Activated CD4-positive, CD25-positive, alpha-beta regulatory T cell (primary cell): Measurements from ENCODE around the gene HCN1.
"Not testable (repeated sequence)": the region's sequence is repeated elsewhere in the genome, so short reads cannot be mapped to it uniquely, and the experiment has no call there.

Experiments used
- DNase-seq, 4 experiments: peaks; one replicate each; lab custom pipeline; 2025; lab: John Stamatoyannopoulos, UW

HCN1 gene

GRCh38 chr5:45617859-45618416, 78.2 kb downstream of the HCN1 start:
- no peak for DNase-seq

DNA sequence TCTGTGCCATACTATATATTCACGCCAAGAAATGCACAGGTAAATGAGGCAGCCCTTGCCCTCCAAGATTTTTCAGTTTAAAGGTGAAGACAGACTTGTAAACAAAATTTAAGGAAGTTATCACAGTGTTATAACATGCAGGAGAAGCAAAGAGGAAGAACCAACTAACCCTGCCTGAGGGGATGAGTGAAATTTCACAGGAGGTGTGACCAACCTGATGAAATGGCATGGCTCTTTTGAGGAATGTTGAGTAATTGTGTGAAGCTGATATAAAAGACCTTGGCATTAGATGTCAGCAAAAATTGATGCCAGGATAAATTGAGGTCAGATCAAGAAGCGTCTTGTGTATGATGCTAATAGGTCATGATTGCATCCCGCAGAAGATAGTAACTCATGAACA, 86.5 kb downstream of the HCN1 start:
- DNase-seq: no peak

DNA sequence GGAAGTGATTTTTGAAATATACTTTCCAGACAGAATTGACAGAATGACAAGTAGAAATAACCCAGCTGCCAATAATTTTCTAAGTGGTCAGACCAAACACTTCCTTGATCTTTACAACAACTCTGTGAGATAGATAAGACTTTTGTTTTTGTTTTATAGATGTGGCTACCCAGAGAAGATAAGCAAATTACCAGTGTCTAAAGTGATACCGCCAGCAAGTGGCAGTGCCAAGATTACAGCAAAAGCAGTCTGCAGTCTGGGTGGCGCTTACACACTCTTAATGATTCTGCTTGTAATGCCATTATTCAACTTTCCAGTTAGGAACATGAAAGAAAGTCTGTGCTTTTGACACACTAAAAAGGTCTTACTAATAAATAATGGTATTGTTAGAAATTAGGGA, 92.1 kb downstream of the HCN1 start:
- DNase-seq: no peak

- no peak for DNase-seq
Observed at GRCh38 chr5:45601424-45601823, 94.8 kb downstream of the HCN1 start.

GRCh38 chr5:45596320-45596719, 99.9 kb downstream of the HCN1 start:
- DNase-seq: no peak

GRCh38 chr5:45586001-45586400, 110.2 kb downstream of the HCN1 start:
- DNase-seq: not testable (repeated sequence)

- no peak for DNase-seq
Observed at GRCh38 chr5:45578270-45578669, 117.9 kb downstream of the HCN1 start.

- no peak for DNase-seq
Observed at GRCh38 chr5:45568813-45569212, 127.4 kb downstream of the HCN1 start.

- DNase-seq: no peak
Observed at GRCh38 chr5:45542421-45542820, 153.8 kb downstream of the HCN1 start.

GRCh38 chr5:45533663-45534062, 162.5 kb downstream of the HCN1 start:
- DNase-seq: no peak

- no peak for DNase-seq
Observed at GRCh38 chr5:45532826-45533624, 163.2 kb downstream of the HCN1 start.

DNA sequence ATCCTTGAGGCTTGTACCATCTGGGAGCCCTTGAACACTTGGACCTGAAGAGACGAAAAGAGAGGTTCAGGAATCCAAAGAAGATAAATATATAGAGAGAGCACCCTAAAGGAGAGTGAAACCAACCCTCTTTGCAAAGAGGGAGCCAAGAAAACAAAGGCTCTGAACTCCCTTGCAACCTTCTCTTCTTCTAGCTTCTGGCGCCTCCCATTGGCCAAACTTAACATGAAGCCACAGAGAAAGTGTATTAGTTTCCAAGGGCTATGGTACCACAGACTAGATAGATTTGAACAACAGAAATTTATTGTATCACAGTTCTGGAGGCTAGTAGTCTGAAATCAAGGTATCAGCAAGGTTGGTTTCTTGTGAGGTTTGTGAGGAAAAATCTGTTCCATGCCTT, 175.1 kb downstream of the HCN1 start:
- no peak for DNase-seq

DNA sequence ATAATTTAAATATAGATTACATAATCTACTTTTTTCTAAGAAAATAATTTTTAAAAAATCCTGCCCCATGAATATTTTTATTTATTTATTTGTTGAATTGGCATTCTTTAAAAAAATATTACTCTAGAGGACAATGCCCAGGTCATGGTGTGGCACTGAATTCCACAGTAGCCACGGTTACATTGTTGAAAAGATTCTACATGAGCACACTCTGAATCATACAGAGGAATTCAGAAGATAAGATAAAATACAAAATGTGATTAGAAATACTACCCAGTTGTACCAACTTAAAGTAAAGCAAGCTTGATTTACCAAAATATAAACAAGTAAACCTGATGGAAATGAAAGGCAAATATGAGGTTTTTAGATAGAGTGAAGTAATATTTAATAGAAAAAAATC, 183.7 kb downstream of the HCN1 start:
- DNase-seq: no peak

GRCh38 chr5:45509371-45509770, 186.8 kb downstream of the HCN1 start:
- DNase-seq: no peak

- DNase-seq: no peak
Observed at GRCh38 chr5:45508135-45508534, 188.0 kb downstream of the HCN1 start.

GRCh38 chr5:45507178-45507577, 189.0 kb downstream of the HCN1 start:
- no peak for DNase-seq

DNA sequence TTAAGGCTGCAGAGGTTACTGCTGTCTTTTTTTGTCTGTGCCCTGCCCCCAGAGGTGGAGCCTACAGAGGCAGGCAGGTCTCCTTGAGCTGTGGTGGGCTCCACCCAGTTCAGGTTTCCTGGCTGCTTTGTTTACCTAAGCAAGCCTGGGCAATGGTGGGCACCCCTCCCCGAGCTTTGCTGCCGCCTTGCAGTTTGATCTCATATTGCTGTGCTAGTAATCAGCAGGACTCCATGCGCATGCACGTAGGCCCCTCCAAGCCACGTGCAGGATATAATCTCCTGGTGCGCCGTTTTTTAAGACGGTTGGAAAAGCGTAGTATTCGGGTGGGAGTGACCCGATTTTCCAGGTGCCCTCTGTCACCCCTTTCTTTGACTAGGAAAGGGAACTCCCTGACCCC, 197.2 kb downstream of the HCN1 start:
- not testable (repeated sequence) for DNase-seq

GRCh38 chr5:45491368-45491767, 204.8 kb downstream of the HCN1 start:
- no peak for DNase-seq

DNA sequence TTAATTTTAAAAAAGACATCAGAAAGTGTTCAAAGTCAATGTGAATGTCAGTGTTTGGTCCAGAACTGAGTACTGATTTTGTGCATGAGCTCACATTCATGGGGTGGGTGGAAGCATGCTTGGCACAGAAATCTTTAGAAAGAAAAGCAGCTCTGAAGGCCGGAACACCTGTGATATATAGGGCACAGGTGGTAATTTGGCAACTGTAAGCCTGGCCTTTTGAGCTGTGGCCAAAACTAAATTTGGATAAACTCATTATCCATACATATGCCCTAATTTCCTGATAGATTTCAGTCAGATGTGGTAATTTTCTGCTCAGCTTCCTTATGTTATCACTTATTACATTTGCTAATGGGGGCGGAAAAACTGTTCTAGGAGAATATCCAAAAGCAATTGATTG, 211.4 kb downstream of the HCN1 start:
- no peak for DNase-seq

DNA sequence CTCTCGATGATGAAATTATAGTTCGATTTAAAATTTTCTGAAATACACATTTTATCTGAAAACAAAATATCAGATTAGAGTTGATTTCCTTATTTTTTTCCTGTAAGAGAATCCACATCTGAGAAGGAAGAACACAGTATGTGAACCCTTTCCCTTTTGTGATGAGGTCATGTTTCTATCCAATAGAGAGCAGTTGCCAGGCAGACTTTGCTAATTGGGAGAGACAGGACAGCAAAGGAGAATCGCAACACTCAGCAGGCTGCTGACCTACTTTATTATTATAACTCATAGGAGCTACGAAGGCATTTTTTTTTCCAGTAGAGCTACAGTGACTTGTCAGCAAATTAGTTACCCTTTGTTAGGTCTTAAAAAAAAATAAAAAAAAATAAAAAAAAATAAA, 242.1 kb downstream of the HCN1 start:
- no peak for DNase-seq

DNA sequence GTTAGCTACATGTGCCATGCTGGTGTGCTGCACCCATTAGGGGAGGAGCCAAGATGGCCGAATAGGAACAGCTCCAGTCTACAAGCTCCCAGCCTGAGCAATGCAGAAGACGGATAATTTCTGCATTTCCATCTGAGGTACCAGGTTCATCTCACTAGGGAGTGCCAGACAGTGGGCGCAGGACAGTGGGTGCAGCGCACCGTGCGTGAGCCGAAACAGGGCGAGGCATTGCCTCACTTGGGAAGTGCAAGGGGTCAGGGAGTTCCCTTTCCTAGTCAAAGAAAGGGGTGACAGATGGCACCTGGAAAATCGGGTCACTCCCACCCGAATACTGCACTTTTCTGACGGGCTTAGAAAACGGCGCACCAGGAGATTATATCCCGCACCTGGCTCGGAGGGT, 251.3 kb downstream of the HCN1 start:
- not testable (repeated sequence) for DNase-seq

DNA sequence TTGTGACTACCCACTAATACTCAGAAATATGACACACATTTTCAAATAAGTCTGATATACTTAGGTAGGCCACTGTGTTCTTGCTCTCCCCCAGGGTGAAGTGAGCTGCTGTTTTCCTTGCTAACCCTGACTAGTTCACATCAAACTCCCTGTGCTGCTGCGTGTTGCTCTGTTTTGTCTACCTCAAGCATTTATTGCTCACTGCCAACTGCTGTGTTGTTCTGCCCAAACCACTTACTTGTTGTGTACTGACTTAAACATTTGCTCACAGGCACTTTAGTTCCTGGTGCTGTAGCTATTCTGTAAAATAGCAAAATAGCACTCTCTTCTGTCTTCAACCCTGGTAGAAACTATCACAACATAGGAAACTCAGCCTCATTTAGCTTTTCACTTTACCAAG, 255.7 kb downstream of the HCN1 start:
- DNase-seq: no peak

DNA sequence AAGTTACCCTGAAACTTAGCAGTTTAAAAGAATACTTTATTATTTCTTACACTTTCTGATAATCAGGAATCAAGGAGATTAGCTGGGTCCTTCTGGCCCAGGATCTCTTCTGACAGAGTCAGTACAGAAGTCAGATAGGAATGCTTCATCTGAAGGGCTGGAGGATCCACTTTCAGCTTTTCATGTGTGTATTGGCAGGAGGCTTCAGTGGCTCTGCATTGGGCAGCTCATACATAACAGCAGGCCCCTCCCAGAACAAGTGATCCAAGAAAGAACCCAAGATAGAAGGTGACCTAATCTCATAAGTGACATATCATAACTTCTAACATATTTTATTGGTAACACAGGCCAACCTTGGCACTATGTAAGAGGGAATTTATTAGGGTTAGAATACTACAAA, 258.4 kb downstream of the HCN1 start:
- no peak for DNase-seq
